GM23338 (cell line): ENCODE measurements around the gene ABCA12. TPM values are rescaled to one million over a fixed set of nuclear protein-coding genes. Genes with fewer than 3 reads are reported as not detected.

ENCODE experiments used
- ATAC-seq: fragments of 200-7000 bp; cut with Tn5 transposase; 3 replicates; pipeline ENCODE4 v1.9.1; 2020
- DNase-seq: peaks from one replicate; pipeline ENCODE4 v3.0.0-alpha.2; 2015; ENCODE audit warnings: low spot score
- H2AFZ ChIP-seq: fragments of 200-600 bp; sonication (generic); 2 replicates; pipeline ENCODE4 v1.8.0; 2016; ENCODE audit warnings: antibody characterized with exemption, mild to moderate bottlenecking, moderate library complexity
- H3F3A ChIP-seq: fragments of 200-600 bp; sonication (generic); replicated peaks from 2 replicates; pipeline ENCODE4 v1.8.0; 2017; ENCODE audit warnings: antibody characterized with exemption, mixed run types, low read depth
- H3K27ac ChIP-seq: fragments of 200-600 bp; sonication (generic); 2 replicates; pipeline ENCODE4 v1.6.1; 2016; ENCODE audit warnings: low read depth
- H3K27me3 ChIP-seq: fragments of 200-600 bp; sonication (generic); 2 replicates; pipeline ENCODE4 v1.8.0; 2016; ENCODE audit warnings: mild to moderate bottlenecking, mixed run types, moderate library complexity; ENCODE audit not compliant: insufficient read depth
- H3K36me3 ChIP-seq: fragments of 200-600 bp; sonication (generic); 2 replicates; pipeline ENCODE4 v1.8.0; 2016; ENCODE audit warnings: mild to moderate bottlenecking; ENCODE audit not compliant: insufficient read depth
- H3K4me1 ChIP-seq: fragments of 200-600 bp; sonication (generic); 2 replicates; pipeline ENCODE4 v1.8.0; 2016; ENCODE audit warnings: mild to moderate bottlenecking, moderate library complexity; ENCODE audit not compliant: insufficient read depth
- H3K4me2 ChIP-seq: fragments of 200-600 bp; sonication (generic); 2 replicates; pipeline ENCODE4 v1.7.1; 2017; ENCODE audit warnings: mixed run types
- H3K4me3 ChIP-seq: fragments of 200-600 bp; sonication (generic); 2 replicates; pipeline ENCODE4 v1.6.1; 2016; ENCODE audit warnings: mixed run types
- H3K79me2 ChIP-seq: fragments of 200-600 bp; sonication (generic); replicated peaks from 2 replicates; pipeline ENCODE4 v1.8.0; 2017; ENCODE audit warnings: mild to moderate bottlenecking; ENCODE audit not compliant: insufficient read depth
- H3K9me2 ChIP-seq: fragments of 200-600 bp; sonication (generic); 2 replicates; pipeline ENCODE4 v1.8.0; 2017; ENCODE audit not compliant: insufficient read depth
- H4K20me1 ChIP-seq: fragments of 200-600 bp; sonication (generic); replicated peaks from 2 replicates; pipeline ENCODE4 v1.8.0; 2017; ENCODE audit warnings: mild to moderate bottlenecking; ENCODE audit not compliant: insufficient read depth
- H3K27ac Mint-ChIP-seq: 2 replicates; pipeline ENCODE4 v1.8.0; 2020; ENCODE audit warnings: inconsistent platforms, mild to moderate bottlenecking, moderate library complexity, mixed read lengths
- H3K27me3 Mint-ChIP-seq: 3 replicates; pipeline ENCODE4 v1.8.0; 2022; ENCODE audit warnings: low read depth, mild to moderate bottlenecking, moderate library complexity, mixed read lengths, inconsistent platforms; ENCODE audit not compliant: insufficient read depth, poor library complexity
- H3K36me3 Mint-ChIP-seq: 3 replicates; pipeline ENCODE4 v1.8.0; 2021; ENCODE audit warnings: low read depth, mild to moderate bottlenecking, inconsistent platforms, moderate library complexity, mixed read lengths
- H3K4me1 Mint-ChIP-seq: 3 replicates; pipeline ENCODE4 v1.8.0; 2020; ENCODE audit warnings: mild to moderate bottlenecking, inconsistent platforms, mixed read lengths
- H3K4me3 Mint-ChIP-seq: 3 replicates; pipeline ENCODE4 v1.8.0; 2021; ENCODE audit warnings: moderate library complexity, mild to moderate bottlenecking, inconsistent platforms, mixed read lengths
- H3K9me3 Mint-ChIP-seq: 3 replicates; pipeline ENCODE4 v1.8.0; 2020; ENCODE audit warnings: moderate library complexity, mild to moderate bottlenecking, inconsistent platforms, mixed read lengths
- CREB1 ChIP-seq: fragments of 250-450 bp; sonication (Bioruptor Pico); IDR thresholded peaks from 2 replicates; pipeline ENCODE4 v1.5.0; 2020; ENCODE audit warnings: low read depth, mild to moderate bottlenecking, moderate library complexity
- CTCF ChIP-seq, 2 experiments: fragments of 200-600 bp in 1 of 2; sonication (generic) in 1 of 2; conservative IDR thresholded peaks; 2 replicates each; pipeline versions ENCODE4 v1.5.1 to v1.6.1; 2016 to 2017; ENCODE audit warnings: antibody characterized with exemption in 2 of 2, low read depth in 2 of 2, mild to moderate bottlenecking in 2 of 2, moderate library complexity in 1 of 2
- ETS1 ChIP-seq: IDR thresholded peaks from 2 replicates; pipeline ENCODE4 v1.6.1; 2016; ENCODE audit warnings: antibody characterized with exemption
- EZH2 ChIP-seq: fragments of 200-600 bp; sonication (generic); IDR thresholded peaks from one replicate; pipeline ENCODE4 v1.8.0; 2017; ENCODE audit warnings: antibody characterized with exemption, mild to moderate bottlenecking, low read depth; ENCODE audit not compliant: unreplicated experiment
- EZH2phosphoT487 ChIP-seq: fragments of 200-600 bp; sonication (generic); IDR thresholded peaks from one replicate; pipeline ENCODE4 v1.8.1; 2018; ENCODE audit warnings: antibody characterized with exemption; ENCODE audit not compliant: unreplicated experiment
- POLR2AphosphoS5 ChIP-seq: IDR thresholded peaks from 2 replicates; pipeline ENCODE4 v1.6.1; 2016; ENCODE audit warnings: antibody characterized with exemption, low read depth
- STAT1 ChIP-seq: IDR thresholded peaks from one replicate; pipeline ENCODE4 v1.6.1; 2016; ENCODE audit warnings: antibody characterized with exemption; ENCODE audit not compliant: unreplicated experiment
- ZNF114 ChIP-seq: fragments of 250-450 bp; sonication (Bioruptor Pico); IDR thresholded peaks from 2 replicates; pipeline ENCODE4 v1.5.0; 2020; ENCODE audit warnings: mild to moderate bottlenecking, moderate library complexity
- polyA plus RNA-seq: library from polyadenylated mRNA; unstranded; fragments of >200 nt; fragmentation: Nextera tagmentation; extraction: Ambion mirVana; gene quantifications from 2 replicates; pipeline ENCODE4 v1.2.1, GENCODE V29; 2016
- total RNA-seq: library from RNA; depleted of rRNA; stranded (reverse); fragments of >200 nt; shearing (Covaris generic); gene quantifications from 2 replicates; pipeline ENCODE4 v1.2.3, GENCODE V29; 2014
- TF ChIP-seq, protein P1 (sequence below): fragments of 250-450 bp; sonication (Bioruptor Pico); IDR thresholded peaks from 2 replicates; pipeline ENCODE4 v1.5.0; 2020; ENCODE audit warnings: mild to moderate bottlenecking, moderate library complexity
- TF ChIP-seq, protein P2 (sequence below): IDR thresholded peaks from one replicate; pipeline ENCODE4 v1.6.1; 2018; ENCODE audit warnings: antibody characterized with exemption; ENCODE audit not compliant: unreplicated experiment

The ABCA12 gene
- total and polyA plus RNA-seq, 2 experiments from 2014 or later, result 0.05 to 0.10 TPM

DNA sequence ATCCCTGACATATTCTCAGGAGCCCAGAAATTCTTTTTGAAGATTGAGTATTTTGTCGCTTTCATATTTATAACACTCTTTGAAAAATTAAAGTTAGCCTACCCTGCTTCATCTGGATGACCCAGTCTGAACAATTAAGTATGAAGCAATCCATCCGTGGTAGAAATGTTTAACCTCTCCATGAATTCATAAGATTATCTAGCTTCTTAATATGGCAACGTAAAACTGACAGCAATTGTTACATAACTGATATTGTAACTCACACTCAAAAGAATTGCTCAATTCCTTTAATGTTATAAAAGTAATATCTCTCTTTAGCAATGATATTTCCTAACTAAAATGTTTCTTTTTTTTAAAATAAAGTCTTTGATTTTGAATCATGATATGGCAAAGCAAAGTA is 7.2 kb upstream of the ABCA12 start (continued):
- TF ChIP-seq, protein P1, sequence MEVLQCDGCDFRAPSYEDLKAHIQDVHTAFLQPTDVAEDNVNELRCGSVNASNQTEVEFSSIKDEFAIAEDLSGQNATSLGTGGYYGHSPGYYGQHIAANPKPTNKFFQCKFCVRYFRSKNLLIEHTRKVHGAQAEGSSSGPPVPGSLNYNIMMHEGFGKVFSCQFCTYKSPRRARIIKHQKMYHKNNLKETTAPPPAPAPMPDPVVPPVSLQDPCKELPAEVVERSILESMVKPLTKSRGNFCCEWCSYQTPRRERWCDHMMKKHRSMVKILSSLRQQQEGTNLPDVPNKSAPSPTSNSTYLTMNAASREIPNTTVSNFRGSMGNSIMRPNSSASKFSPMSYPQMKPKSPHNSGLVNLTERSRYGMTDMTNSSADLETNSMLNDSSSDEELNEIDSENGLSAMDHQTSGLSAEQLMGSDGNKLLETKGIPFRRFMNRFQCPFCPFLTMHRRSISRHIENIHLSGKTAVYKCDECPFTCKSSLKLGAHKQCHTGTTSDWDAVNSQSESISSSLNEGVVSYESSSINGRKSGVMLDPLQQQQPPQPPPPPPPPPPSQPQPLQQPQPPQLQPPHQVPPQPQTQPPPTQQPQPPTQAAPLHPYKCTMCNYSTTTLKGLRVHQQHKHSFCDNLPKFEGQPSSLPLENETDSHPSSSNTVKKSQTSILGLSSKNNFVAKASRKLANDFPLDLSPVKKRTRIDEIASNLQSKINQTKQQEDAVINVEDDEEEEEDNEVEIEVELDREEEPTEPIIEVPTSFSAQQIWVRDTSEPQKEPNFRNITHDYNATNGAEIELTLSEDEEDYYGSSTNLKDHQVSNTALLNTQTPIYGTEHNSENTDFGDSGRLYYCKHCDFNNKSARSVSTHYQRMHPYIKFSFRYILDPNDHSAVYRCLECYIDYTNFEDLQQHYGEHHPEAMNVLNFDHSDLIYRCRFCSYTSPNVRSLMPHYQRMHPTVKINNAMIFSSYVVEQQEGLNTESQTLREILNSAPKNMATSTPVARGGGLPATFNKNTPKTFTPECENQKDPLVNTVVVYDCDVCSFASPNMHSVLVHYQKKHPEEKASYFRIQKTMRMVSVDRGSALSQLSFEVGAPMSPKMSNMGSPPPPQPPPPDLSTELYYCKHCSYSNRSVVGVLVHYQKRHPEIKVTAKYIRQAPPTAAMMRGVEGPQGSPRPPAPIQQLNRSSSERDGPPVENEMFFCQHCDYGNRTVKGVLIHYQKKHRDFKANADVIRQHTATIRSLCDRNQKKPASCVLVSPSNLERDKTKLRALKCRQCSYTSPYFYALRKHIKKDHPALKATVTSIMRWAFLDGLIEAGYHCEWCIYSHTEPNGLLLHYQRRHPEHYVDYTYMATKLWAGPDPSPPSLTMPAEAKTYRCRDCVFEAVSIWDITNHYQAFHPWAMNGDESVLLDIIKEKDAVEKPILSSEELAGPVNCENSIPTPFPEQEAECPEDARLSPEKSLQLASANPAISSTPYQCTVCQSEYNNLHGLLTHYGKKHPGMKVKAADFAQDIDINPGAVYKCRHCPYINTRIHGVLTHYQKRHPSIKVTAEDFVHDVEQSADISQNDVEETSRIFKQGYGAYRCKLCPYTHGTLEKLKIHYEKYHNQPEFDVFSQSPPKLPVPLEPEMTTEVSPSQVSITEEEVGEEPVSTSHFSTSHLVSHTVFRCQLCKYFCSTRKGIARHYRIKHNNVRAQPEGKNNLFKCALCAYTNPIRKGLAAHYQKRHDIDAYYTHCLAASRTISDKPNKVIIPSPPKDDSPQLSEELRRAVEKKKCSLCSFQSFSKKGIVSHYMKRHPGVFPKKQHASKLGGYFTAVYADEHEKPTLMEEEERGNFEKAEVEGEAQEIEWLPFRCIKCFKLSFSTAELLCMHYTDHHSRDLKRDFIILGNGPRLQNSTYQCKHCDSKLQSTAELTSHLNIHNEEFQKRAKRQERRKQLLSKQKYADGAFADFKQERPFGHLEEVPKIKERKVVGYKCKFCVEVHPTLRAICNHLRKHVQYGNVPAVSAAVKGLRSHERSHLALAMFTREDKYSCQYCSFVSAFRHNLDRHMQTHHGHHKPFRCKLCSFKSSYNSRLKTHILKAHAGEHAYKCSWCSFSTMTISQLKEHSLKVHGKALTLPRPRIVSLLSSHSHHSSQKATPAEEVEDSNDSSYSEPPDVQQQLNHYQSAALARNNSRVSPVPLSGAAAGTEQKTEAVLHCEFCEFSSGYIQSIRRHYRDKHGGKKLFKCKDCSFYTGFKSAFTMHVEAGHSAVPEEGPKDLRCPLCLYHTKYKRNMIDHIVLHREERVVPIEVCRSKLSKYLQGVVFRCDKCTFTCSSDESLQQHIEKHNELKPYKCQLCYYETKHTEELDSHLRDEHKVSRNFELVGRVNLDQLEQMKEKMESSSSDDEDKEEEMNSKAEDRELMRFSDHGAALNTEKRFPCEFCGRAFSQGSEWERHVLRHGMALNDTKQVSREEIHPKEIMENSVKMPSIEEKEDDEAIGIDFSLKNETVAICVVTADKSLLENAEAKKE, result no peak
- no peak for TF ChIP-seq STAT1
- no peak for TF ChIP-seq ZNF114 (CRISPR knock-in tag)

GRCh38 chr2:215144106-215144875 is 5.9 kb upstream of the ABCA12 start:
- no peaks in the 10 kb centered on the region for H3K27me3 Mint-ChIP-seq
- Histone ChIP-seq H3K9me2 (no peaks in the 10 kb centered on the region), H3F3A (no peaks in the 10 kb centered on the region), H3K4me3 (no peak overlapping the region), H3K4me2 (no peak overlapping the region), H3K27ac (no peak overlapping the region), H4K20me1 (no peaks in the 10 kb centered on the region), H2AFZ (no peak overlapping the region), H3K4me1 (no peaks in the 10 kb centered on the region), H3K36me3 (no peaks in the 10 kb centered on the region), H3K79me2 (no peaks in the 10 kb centered on the region), H3K27me3 (no peaks in the 10 kb centered on the region)
- H3K27ac Mint-ChIP-seq, result no peak overlapping the region; the same call in 1 of the 2 replicates
- H3K4me1 Mint-ChIP-seq, result no peaks in the 10 kb centered on the region
- H3K36me3 Mint-ChIP-seq, result no peaks in the 10 kb centered on the region
- ATAC-seq (no peak), DNase-seq (no peak)
- H3K4me3 Mint-ChIP-seq, result no peak overlapping the region
- H3K9me3 Mint-ChIP-seq, result no peaks in the 10 kb centered on the region
- no peak for TF ChIP-seq EZH2
- TF ChIP-seq ETS1, result no peak
- no peak for TF ChIP-seq POLR2AphosphoS5
- no peak for TF ChIP-seq EZH2phosphoT487
- TF ChIP-seq, protein P2, sequence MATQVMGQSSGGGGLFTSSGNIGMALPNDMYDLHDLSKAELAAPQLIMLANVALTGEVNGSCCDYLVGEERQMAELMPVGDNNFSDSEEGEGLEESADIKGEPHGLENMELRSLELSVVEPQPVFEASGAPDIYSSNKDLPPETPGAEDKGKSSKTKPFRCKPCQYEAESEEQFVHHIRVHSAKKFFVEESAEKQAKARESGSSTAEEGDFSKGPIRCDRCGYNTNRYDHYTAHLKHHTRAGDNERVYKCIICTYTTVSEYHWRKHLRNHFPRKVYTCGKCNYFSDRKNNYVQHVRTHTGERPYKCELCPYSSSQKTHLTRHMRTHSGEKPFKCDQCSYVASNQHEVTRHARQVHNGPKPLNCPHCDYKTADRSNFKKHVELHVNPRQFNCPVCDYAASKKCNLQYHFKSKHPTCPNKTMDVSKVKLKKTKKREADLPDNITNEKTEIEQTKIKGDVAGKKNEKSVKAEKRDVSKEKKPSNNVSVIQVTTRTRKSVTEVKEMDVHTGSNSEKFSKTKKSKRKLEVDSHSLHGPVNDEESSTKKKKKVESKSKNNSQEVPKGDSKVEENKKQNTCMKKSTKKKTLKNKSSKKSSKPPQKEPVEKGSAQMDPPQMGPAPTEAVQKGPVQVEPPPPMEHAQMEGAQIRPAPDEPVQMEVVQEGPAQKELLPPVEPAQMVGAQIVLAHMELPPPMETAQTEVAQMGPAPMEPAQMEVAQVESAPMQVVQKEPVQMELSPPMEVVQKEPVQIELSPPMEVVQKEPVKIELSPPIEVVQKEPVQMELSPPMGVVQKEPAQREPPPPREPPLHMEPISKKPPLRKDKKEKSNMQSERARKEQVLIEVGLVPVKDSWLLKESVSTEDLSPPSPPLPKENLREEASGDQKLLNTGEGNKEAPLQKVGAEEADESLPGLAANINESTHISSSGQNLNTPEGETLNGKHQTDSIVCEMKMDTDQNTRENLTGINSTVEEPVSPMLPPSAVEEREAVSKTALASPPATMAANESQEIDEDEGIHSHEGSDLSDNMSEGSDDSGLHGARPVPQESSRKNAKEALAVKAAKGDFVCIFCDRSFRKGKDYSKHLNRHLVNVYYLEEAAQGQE, result no peak
- TF ChIP-seq CREB1 (CRISPR knock-in tag), result no peak
- no peak for TF ChIP-seq CTCF (conservative IDR thresholded peaks at IDR 0.05; ENCODE audit: low read depth in 2 of 2)
